BJ (cell line): ENCODE measurements around the gene AGA. TPM values are rescaled to one million over a fixed set of nuclear protein-coding genes. Genes with fewer than 3 reads are reported as not detected.

Experiments used
- CTCF ChIA-PET: fragments of 350-600 bp; formaldehyde crosslinking; extraction: SDS; loops from one replicate; lab custom pipeline; 2021; ENCODE audit warnings: antibody characterized with exemption, inconsistent platforms; lab: Yijun Ruan, JAX
- POLR2A ChIA-PET: fragments of 300-600 bp; sonication (Branson Sonifier 250); formaldehyde crosslinking; extraction: SDS; loops from one replicate; lab custom pipeline; 2021; ENCODE audit warnings: antibody characterized with exemption; lab: Charles Lee
- DNase-seq: peaks from one replicate; pipeline ENCODE4 v3.0.0-alpha.2; 2011; ENCODE audit warnings: low read depth
- H3K27me3 ChIP-seq: 2 replicates; pipeline ENCODE4 v1.6.0; 2011; ENCODE audit warnings: low read length; ENCODE audit not compliant: control insufficient read depth, insufficient read depth
- H3K36me3 ChIP-seq: 2 replicates; pipeline ENCODE4 v1.5.1; 2011; ENCODE audit warnings: low read length; ENCODE audit not compliant: control insufficient read depth, insufficient read depth
- H3K4me3 ChIP-seq: 2 replicates; pipeline ENCODE4 v1.5.1; 2011; ENCODE audit warnings: low read depth, mild to moderate bottlenecking, control low read depth, low read length
- CTCF ChIP-seq: IDR thresholded peaks from 2 replicates; pipeline ENCODE4 v1.5.1; 2011; ENCODE audit warnings: low read depth, mild to moderate bottlenecking, control low read depth, inconsistent platforms, low read length, moderate library complexity; ENCODE audit not compliant: insufficient read depth
- polyA plus RNA-seq: library from polyadenylated mRNA; depleted of rRNA; stranded (reverse); fragments of >200 nt; gene quantifications from 2 replicates; pipeline ENCODE4 v1.2.3, GENCODE V29; 2011

AGA gene
- polyA plus RNA-seq, 1 experiment: 102 TPM

GRCh38 chr4:177413656-177414055, 28.6 kb downstream of the AGA start:
- CTCF ChIA-PET: no interaction called here
- no peak overlapping the region for H3K4me3 ChIP-seq

GRCh38 chr4:177413076-177413475, 29.2 kb downstream of the AGA start:
- ChIA-PET POLR2A (no interaction called here), CTCF (no interaction called here)
- no peak for TF ChIP-seq CTCF
- no peak for DNase-seq
- H3K36me3 ChIP-seq: no peaks in the 10 kb centered on the region
- no peak overlapping the region for H3K4me3 ChIP-seq
- no peaks in the 10 kb centered on the region for H3K27me3 ChIP-seq

More at GRCh38 chr4:177413656-177414055, 28.6 kb downstream of the AGA start:
- TF ChIP-seq CTCF: no peak
- no peaks in the 10 kb centered on the region for H3K27me3 ChIP-seq
- no peaks in the 10 kb centered on the region for H3K36me3 ChIP-seq
- POLR2A ChIA-PET: no interaction called here
- DNase-seq: no peak

GRCh38 chr4:177411996-177412395, 30.2 kb downstream of the AGA start:
- ChIA-PET POLR2A (no interaction called here), CTCF (interaction anchor here (1.2 kb wide), 1 partner anchor 1035 kb away, joined by 3 read pairs; no protein-coding TSS in a partner anchor)
- Histone ChIP-seq H3K27me3 (no peaks in the 10 kb centered on the region), H3K4me3 (no peak overlapping the region), H3K36me3 (no peaks in the 10 kb centered on the region)
- DNase-seq: no peak
- TF ChIP-seq CTCF: no peak

- Histone ChIP-seq H3K4me3 (no peak overlapping the region), H3K36me3 (no peaks in the 10 kb centered on the region), H3K27me3 (no peaks in the 10 kb centered on the region)
- POLR2A ChIA-PET: no interaction called here
- TF ChIP-seq CTCF: no peak
- CTCF ChIA-PET: no interaction called here
- DNase-seq: no peak
Measured at GRCh38 chr4:177410566-177410965, 31.7 kb downstream of the AGA start.

- Histone ChIP-seq H3K4me3 (no peak overlapping the region), H3K27me3 (no peaks in the 10 kb centered on the region), H3K36me3 (no peaks in the 10 kb centered on the region)
- ChIA-PET CTCF (no interaction called here), POLR2A (no interaction called here)
- no peak for TF ChIP-seq CTCF
- no peak for DNase-seq
Measured at GRCh38 chr4:177408023-177408422, 34.2 kb downstream of the AGA start.
